ENCODE data around the gene P3H4.

DNA sequence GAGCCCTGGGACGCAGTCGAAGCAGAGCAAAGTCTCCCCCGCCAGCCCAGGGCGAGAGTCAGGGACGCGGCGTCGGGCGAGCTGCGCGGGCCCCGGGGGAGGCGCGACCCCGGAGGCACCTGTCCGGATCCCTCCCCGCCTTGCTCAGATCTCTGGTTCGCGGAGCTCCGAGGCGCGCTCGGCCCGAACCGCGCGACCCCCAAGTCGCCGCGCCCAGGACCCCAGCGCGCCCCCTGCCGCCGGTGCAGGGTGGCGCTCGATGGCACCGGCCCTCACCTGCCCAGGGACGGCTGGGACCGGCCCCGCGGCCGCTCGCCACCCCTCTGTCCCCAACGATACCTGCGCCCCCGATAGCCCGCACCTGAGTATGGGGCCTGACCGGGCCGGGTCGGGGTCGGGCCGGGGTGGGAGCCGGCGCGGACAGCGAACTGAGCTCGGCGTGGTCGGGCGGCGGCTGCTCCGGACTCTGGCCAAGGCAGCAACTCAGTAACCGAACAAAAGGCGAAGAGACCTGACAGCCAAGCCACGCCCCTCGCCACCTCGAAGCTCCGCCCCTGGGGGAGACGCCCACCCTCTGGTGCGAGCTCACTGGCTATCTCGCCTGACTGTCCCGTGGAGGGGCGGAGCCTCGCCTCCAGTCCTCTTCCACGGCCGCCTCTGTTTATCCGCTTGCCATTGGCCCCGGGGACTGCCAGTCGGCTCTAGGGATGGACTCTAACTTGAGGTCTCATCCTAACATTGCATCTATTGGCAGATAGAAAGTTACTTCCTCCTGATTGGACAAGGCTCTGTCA, 25.3 kb downstream of the P3H4 start, which contains the start of gene JUP:
- TF ChIP-seq, protein P1, sequence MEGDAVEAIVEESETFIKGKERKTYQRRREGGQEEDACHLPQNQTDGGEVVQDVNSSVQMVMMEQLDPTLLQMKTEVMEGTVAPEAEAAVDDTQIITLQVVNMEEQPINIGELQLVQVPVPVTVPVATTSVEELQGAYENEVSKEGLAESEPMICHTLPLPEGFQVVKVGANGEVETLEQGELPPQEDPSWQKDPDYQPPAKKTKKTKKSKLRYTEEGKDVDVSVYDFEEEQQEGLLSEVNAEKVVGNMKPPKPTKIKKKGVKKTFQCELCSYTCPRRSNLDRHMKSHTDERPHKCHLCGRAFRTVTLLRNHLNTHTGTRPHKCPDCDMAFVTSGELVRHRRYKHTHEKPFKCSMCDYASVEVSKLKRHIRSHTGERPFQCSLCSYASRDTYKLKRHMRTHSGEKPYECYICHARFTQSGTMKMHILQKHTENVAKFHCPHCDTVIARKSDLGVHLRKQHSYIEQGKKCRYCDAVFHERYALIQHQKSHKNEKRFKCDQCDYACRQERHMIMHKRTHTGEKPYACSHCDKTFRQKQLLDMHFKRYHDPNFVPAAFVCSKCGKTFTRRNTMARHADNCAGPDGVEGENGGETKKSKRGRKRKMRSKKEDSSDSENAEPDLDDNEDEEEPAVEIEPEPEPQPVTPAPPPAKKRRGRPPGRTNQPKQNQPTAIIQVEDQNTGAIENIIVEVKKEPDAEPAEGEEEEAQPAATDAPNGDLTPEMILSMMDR (IDR thresholded peaks at IDR 0.05), result peak; percentile 98
- TF ChIP-seq ZFX (IDR thresholded peaks at IDR 0.05; ENCODE audit: borderline replicate concordance), result no peak
